ENCODE data around the gene FN1.
"Not testable (repeated sequence)": the region's sequence is repeated elsewhere in the genome, so short reads cannot be mapped to it uniquely, and the experiment has no call there.

The FN1 gene

DNA sequence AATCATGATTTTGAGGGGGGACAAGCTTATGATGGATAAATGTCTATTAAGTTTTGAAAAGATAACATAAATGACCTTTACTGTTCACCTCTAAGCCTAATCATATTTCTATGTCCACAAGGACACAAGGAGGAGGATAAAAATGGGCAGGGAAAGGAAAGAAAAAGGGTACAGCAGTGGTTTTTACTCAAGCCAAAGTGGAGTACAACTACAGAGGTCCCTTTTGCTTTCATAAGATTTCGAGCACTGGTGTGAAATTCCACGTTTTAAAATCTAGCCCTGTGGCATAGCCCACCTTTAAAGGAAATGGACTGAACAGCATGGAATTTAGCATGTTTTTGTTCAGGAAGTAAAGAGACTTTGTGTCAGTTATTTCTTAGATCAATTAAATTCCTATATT is 19.2 kb downstream of the FN1 start:
- Histone ChIP-seq H3K4me1 (ENCODE audit: control insufficient read depth in 5 of 5, insufficient read depth in 5 of 5, low read length in 5 of 5) (no peaks in the 10 kb centered on the region), H3K9ac (ENCODE audit: low read length in 5 of 5) (no peak overlapping the region), H3K9me3 (ENCODE audit: control insufficient read depth in 5 of 5, low read length in 5 of 5) (no peaks in the 10 kb centered on the region), H3K4me3 (ENCODE audit: low read depth in 1 of 5, low read length in 5 of 5) (no peak overlapping the region), H3K27me3 (ENCODE audit: control insufficient read depth in 5 of 5, insufficient read depth in 4 of 5, low read length in 5 of 5) (no peaks in the 10 kb centered on the region), H3K36me3 (ENCODE audit: control insufficient read depth in 5 of 5, insufficient read depth in 5 of 5, low read length in 5 of 5) (peaks cover 2 to 29% (median 23%) of the 10 kb centered on the region in 5 donors), H3K27ac (ENCODE audit: low read depth, low read length) (no peak overlapping the region)

- no peaks in the 10 kb centered on the region for H3K4me1 ChIP-seq (ENCODE audit: control insufficient read depth in 5 of 5, insufficient read depth in 5 of 5, low read length in 5 of 5)
- no peak overlapping the region for H3K27ac ChIP-seq (ENCODE audit: low read depth, low read length)
- no peak overlapping the region for H3K9ac ChIP-seq (ENCODE audit: low read length in 5 of 5)
- H3K9me3 ChIP-seq (ENCODE audit: control insufficient read depth in 5 of 5, low read length in 5 of 5) = no peaks in the 10 kb centered on the region
- no peaks in the 10 kb centered on the region for H3K27me3 ChIP-seq (ENCODE audit: control insufficient read depth in 5 of 5, insufficient read depth in 4 of 5, low read length in 5 of 5)
- H3K4me3 ChIP-seq (ENCODE audit: low read depth in 1 of 5, low read length in 5 of 5) = no peak overlapping the region
- H3K36me3 ChIP-seq (ENCODE audit: control insufficient read depth in 5 of 5, insufficient read depth in 5 of 5, low read length in 5 of 5) = peaks cover 0 to 25% (median 21%) of the 10 kb centered on the region in 5 donors
Measured at GRCh38 chr2:215415820-215416577, 19.9 kb downstream of the FN1 start.

- Histone ChIP-seq H3K36me3 (ENCODE audit: control insufficient read depth in 5 of 5, insufficient read depth in 5 of 5, low read length in 5 of 5) (peaks cover 0 to 20% (median 19%) of the 10 kb centered on the region in 5 donors), H3K27me3 (ENCODE audit: control insufficient read depth in 5 of 5, insufficient read depth in 4 of 5, low read length in 5 of 5) (no peaks in the 10 kb centered on the region), H3K4me3 (ENCODE audit: low read depth in 1 of 5, low read length in 5 of 5) (no peak overlapping the region), H3K27ac (ENCODE audit: low read depth, low read length) (no peak overlapping the region), H3K4me1 (ENCODE audit: control insufficient read depth in 5 of 5, insufficient read depth in 5 of 5, low read length in 5 of 5) (no peaks in the 10 kb centered on the region), H3K9ac (ENCODE audit: low read length in 5 of 5) (no peak overlapping the region), H3K9me3 (ENCODE audit: control insufficient read depth in 5 of 5, low read length in 5 of 5) (no peaks in the 10 kb centered on the region)
Measured at GRCh38 chr2:215415218-215415617, 20.6 kb downstream of the FN1 start.

GRCh38 chr2:215414674-215415073 is 21.2 kb downstream of the FN1 start:
- Histone ChIP-seq H3K9me3 (ENCODE audit: control insufficient read depth in 5 of 5, low read length in 5 of 5) (no peaks in the 10 kb centered on the region), H3K4me1 (ENCODE audit: control insufficient read depth in 5 of 5, insufficient read depth in 5 of 5, low read length in 5 of 5) (no peaks in the 10 kb centered on the region), H3K4me3 (ENCODE audit: low read depth in 1 of 5, low read length in 5 of 5) (no peak overlapping the region), H3K36me3 (ENCODE audit: control insufficient read depth in 5 of 5, insufficient read depth in 5 of 5, low read length in 5 of 5) (peaks cover 0 to 26% (median 21%) of the 10 kb centered on the region in 5 donors), H3K27ac (ENCODE audit: low read depth, low read length) (no peak overlapping the region), H3K9ac (ENCODE audit: low read length in 5 of 5) (no peak overlapping the region), H3K27me3 (ENCODE audit: control insufficient read depth in 5 of 5, insufficient read depth in 4 of 5, low read length in 5 of 5) (no peaks in the 10 kb centered on the region)

DNA sequence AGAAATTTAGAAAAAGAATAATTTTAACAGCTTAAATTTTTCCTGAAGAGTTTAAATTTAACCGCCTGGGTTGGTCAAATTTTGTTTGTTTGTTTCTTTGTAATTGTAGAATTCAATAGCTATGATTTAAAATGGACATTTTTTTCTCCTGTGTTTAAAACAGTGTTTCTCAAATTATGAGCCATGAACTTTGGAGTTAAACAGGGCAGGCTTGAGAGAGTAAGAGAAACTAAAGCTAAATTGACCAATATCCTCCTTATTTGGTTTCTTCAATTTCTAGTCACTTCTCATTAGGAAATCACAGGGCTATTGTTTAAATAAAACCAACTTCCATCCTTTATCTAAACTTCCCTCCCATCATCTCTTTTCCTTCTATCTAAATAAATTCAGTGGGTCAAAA is 21.9 kb downstream of the FN1 start:
- Histone ChIP-seq H3K9ac (ENCODE audit: low read length in 5 of 5) (no peak overlapping the region), H3K4me1 (ENCODE audit: control insufficient read depth in 5 of 5, insufficient read depth in 5 of 5, low read length in 5 of 5) (no peaks in the 10 kb centered on the region), H3K4me3 (ENCODE audit: low read depth in 1 of 5, low read length in 5 of 5) (no peak overlapping the region), H3K27me3 (ENCODE audit: control insufficient read depth in 5 of 5, insufficient read depth in 4 of 5, low read length in 5 of 5) (no peaks in the 10 kb centered on the region), H3K9me3 (ENCODE audit: control insufficient read depth in 5 of 5, low read length in 5 of 5) (no peaks in the 10 kb centered on the region), H3K36me3 (ENCODE audit: control insufficient read depth in 5 of 5, insufficient read depth in 5 of 5, low read length in 5 of 5) (peaks cover 0 to 29% (median 24%) of the 10 kb centered on the region in 5 donors), H3K27ac (ENCODE audit: low read depth, low read length) (no peak overlapping the region)

- H3K36me3 ChIP-seq (ENCODE audit: control insufficient read depth in 5 of 5, insufficient read depth in 5 of 5, low read length in 5 of 5) = peaks cover 0 to 27% (median 25%) of the 10 kb centered on the region in 5 donors
- H3K27me3 ChIP-seq (ENCODE audit: control insufficient read depth in 5 of 5, insufficient read depth in 4 of 5, low read length in 5 of 5) = no peaks in the 10 kb centered on the region
- no peak overlapping the region for H3K9ac ChIP-seq (ENCODE audit: low read length in 5 of 5)
- H3K4me1 ChIP-seq (ENCODE audit: control insufficient read depth in 5 of 5, insufficient read depth in 5 of 5, low read length in 5 of 5) = no peaks in the 10 kb centered on the region
- no peak overlapping the region for H3K4me3 ChIP-seq (ENCODE audit: low read depth in 1 of 5, low read length in 5 of 5)
- H3K9me3 ChIP-seq (ENCODE audit: control insufficient read depth in 5 of 5, low read length in 5 of 5) = no peaks in the 10 kb centered on the region
- no peak overlapping the region for H3K27ac ChIP-seq (ENCODE audit: low read depth, low read length)
Measured at GRCh38 chr2:215413484-215413777, 22.4 kb downstream of the FN1 start.

DNA sequence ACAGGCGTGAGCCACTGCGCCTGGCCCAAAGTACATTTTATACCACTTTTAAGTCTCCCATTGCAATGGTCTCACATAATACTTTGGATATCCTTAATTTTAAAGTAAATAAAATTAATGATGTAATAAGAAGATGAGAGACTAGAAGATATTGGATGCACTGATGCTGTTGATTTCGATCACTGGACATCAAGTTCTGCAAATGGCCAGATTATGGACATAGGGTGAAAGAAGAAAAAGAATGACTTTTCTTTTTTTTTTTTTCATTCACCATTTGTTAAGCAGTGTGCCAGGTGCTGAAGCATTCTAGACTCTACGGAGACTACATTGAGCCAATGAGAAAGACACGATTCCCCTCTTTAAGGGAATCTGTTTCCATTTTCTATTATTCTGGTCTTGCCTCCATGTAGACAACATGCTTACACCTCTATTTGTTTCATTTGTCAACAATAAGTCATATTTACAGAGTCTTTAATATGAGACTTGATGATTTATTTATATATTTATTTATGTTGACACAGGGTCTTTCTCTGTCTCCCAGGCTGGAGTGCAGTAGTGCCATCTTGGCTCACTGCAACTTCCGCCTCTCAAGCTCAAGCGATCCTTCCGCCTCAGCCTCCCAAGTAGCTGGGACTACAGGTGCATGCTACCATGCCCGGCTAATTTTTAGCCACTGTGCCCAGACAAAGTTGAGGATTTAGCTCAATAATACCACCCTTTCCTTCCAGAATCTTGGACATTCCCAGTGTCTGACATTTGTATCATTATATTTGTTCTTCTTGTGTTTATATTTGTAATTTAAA is 23.7 kb downstream of the FN1 start:
- Histone ChIP-seq H3K9me3 (ENCODE audit: control insufficient read depth in 5 of 5, low read length in 5 of 5) (no peaks in the 10 kb centered on the region), H3K27me3 (ENCODE audit: control insufficient read depth in 5 of 5, insufficient read depth in 4 of 5, low read length in 5 of 5) (no peaks in the 10 kb centered on the region), H3K9ac (ENCODE audit: low read length in 5 of 5) (no peak overlapping the region), H3K4me3 (ENCODE audit: low read depth in 1 of 5, low read length in 5 of 5) (no peak overlapping the region), H3K4me1 (ENCODE audit: control insufficient read depth in 5 of 5, insufficient read depth in 5 of 5, low read length in 5 of 5) (no peaks in the 10 kb centered on the region), H3K36me3 (ENCODE audit: control insufficient read depth in 5 of 5, insufficient read depth in 5 of 5, low read length in 5 of 5) (peaks cover 0 to 34% (median 30%) of the 10 kb centered on the region in 5 donors), H3K27ac (ENCODE audit: low read depth, low read length) (no peak overlapping the region)

DNA sequence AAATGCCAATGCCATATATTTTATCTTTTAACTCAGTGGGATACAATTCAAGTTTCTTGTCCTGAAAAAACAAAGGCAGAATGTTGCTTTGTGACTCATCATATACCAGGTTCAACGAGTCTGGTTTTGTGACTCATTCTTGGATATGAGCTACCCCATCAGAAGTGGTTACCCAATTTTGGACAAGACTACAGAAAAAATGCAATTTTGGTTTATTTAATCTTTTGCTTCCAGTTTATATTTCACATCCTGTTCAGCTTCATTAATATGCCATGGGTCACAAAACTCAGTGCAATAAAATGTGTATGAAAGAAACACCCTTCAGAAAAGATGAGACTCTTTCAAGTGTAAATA is 25.0 kb downstream of the FN1 start:
- no peak overlapping the region for H3K27ac ChIP-seq (ENCODE audit: low read depth, low read length)
- H3K36me3 ChIP-seq (ENCODE audit: control insufficient read depth in 5 of 5, insufficient read depth in 5 of 5, low read length in 5 of 5) = peaks cover 0 to 45% (median 39%) of the 10 kb centered on the region in 5 donors
- no peaks in the 10 kb centered on the region for H3K9me3 ChIP-seq (ENCODE audit: control insufficient read depth in 5 of 5, low read length in 5 of 5)
- no peak overlapping the region for H3K9ac ChIP-seq (ENCODE audit: low read length in 5 of 5)
- H3K4me1 ChIP-seq (ENCODE audit: control insufficient read depth in 5 of 5, insufficient read depth in 5 of 5, low read length in 5 of 5) = no peaks in the 10 kb centered on the region
- H3K27me3 ChIP-seq (ENCODE audit: control insufficient read depth in 5 of 5, insufficient read depth in 4 of 5, low read length in 5 of 5) = no peaks in the 10 kb centered on the region
- H3K4me3 ChIP-seq (ENCODE audit: low read depth in 1 of 5, low read length in 5 of 5) = no peak overlapping the region

- H3K4me3 ChIP-seq (ENCODE audit: low read depth in 1 of 5, low read length in 5 of 5); H3K27me3 ChIP-seq (ENCODE audit: control insufficient read depth in 5 of 5, insufficient read depth in 4 of 5, low read length in 5 of 5); H3K4me1 ChIP-seq (ENCODE audit: control insufficient read depth in 5 of 5, insufficient read depth in 5 of 5, low read length in 5 of 5); H3K9ac ChIP-seq (ENCODE audit: low read length in 5 of 5); H3K9me3 ChIP-seq (ENCODE audit: control insufficient read depth in 5 of 5, low read length in 5 of 5); H3K27ac ChIP-seq (ENCODE audit: low read depth, low read length): not testable (repeated sequence)
- H3K36me3 ChIP-seq (ENCODE audit: control insufficient read depth in 5 of 5, insufficient read depth in 5 of 5, low read length in 5 of 5) = peaks cover 0 to 47% (median 42%) of the 10 kb centered on the region in 5 donors
Measured at GRCh38 chr2:215410181-215410931, 25.5 kb downstream of the FN1 start.
